ENCODE data around the gene IRF2BPL.

DNA sequence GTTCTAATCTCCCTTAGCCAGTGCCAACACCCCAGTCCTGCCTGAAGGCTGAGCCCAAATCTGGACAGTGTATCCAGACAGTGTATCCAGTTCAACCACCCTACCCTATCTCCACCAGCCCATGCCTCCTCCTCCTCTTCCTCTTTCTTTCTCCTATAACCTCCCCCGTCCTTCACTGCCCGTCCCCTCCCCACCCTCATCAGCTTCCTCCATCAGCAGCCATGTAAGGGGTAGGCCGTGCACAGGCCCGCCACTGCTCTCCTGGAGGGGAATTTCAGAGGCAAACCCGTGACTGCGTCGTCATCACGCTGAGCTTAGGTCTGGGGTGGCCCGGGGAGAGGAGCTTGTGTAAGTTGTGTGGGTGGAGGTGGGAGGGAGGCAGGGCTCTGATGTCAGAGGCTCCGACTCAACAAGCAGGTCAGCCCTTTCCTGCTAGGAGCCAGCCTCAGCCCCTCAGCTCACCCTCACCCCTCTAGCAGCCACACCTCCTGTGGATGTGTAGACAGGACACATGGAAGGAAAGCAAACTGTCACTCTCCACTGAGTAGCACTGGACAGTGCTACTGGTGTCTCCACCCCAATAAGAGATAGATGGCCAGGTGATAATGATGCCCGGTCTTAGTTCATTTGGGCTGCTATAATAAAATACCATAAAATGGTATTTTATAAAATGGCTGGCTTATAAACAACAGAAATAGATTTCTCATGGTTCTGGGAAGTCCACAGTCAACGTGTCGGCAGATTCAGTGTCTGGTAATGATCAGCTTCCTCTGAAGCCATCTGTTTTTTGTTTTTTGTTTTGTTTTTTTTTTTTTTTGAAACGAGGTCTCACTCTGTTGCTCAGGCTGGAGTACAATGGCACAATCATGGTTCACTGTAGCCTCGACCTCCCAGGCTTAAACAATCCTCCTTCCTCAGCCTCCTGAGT lies 50.5 kb downstream of the IRF2BPL start:
- TF ChIP-seq EZH2 (IDR thresholded peaks at IDR 0.05; ENCODE audit: insufficient read depth, poor library complexity, severe bottlenecking): no peak
- TF ChIP-seq EZH2phosphoT487 (IDR thresholded peaks at IDR 0.05; ENCODE audit: insufficient read depth, low read depth): no peak

All from GM23248 (cell line).